Kasumi-1 (cell line): ENCODE measurements around the gene EIF3CL.
"Not testable (repeated sequence)": the region's sequence is repeated elsewhere in the genome, so short reads cannot be mapped to it uniquely, and the experiment has no call there.

Source experiments
- DNase-seq, 2 experiments: peaks; one replicate each; lab custom pipeline; 2025; lab: John Stamatoyannopoulos, UW

EIF3CL gene

DNA sequence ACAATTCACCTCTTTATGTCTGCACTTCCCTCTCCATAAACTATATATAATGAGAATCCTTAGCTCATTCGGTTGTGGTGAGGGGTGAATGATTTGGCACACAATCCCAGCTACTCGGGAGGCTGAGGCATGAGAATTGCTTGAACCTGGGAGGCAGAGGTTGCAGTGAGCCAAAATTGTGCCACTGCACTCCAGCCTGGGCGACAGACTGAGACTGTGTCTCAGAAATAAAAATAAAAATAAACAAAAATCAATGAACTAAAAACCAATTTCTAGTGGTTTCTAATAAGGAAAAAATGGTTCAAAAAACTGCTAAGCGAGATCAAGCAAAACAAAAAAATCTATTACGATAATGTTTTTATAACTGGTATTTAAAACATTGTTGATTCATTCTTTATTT lies 40.2 kb downstream of the EIF3CL start, which contains the start of gene NPIPB6:
NPIPB6 (minus strand) TSS at position 101 of the 400 bp plus-strand sequence. CDS start 686 bp downstream, outside the sequence.
- not testable (repeated sequence) for DNase-seq

DNA sequence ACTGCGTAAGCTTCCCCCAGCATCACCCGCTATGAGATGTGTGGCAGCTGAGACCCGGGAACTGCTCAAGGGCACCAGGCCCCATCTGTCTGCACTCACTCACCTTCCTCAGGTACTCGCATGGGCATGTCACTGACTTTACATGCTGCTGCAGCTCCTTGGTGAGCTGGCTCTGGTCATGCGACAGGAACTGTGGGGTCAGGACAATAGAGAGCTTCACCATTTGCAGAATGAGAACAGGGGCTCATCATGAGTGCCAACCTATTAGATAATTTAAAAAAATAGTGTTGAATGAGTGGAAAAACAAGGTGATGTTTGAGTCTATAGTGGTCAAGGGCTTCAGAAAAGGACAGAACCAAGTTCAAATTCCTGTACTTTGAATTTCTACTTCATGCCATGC lies 41.0 kb downstream of the EIF3CL start:
- DNase-seq, result not testable (repeated sequence)

DNA sequence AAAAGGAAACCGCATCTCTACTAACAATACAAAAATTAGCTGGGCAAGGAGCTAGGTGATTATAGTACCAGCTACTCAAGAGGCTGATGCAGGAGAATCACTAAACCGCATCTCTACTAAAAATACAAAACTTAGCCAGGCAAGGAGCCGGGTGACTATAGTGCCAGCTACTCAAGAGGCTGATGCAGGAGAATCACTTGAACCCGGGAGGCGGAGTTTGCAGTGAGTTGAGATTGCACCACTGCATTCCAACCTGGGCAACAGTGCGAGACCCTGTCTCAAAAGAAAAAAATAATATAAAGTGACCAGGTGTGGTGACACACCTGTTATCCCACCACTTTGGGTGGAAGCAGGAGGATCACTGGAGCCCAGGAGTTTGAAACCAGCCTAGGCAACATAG lies 65.4 kb downstream of the EIF3CL start:
- not testable (repeated sequence) for DNase-seq

DNA sequence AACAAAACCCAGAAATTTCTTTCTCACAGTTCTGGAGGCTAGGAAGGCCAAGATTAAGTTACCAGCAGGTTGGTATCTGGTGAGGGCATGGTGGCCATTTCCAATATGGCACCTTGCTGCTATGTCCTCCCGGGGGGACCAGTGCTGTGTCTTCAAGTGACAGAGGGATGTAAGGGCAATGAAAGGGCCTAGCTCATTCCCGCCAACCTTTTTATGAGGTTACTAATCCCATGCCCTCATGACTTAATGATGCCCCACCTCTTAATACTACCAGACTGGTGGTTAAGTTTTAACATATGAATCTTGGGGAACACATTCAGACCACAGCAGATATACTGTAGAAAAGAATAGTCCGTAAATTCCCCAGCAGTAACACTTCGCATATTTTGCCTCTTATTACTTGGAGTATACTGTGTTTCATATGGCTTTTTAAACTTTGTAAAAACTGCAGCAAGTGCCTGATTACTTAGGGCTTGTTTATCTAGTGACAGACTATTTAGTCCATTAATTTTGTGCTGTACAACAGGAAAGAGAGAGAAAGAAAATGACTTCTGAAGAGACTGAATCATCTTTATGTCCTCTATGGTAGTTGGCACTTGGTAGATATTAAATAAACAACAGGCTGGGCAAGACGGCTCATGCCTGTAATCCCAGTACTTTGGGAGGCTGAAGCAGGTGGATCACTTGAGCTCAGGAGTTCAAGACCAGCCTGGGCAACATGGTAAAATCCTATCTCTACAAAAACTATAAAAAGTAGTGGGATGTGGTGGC lies 66.5 kb downstream of the EIF3CL start:
- not testable (repeated sequence) for DNase-seq

DNA sequence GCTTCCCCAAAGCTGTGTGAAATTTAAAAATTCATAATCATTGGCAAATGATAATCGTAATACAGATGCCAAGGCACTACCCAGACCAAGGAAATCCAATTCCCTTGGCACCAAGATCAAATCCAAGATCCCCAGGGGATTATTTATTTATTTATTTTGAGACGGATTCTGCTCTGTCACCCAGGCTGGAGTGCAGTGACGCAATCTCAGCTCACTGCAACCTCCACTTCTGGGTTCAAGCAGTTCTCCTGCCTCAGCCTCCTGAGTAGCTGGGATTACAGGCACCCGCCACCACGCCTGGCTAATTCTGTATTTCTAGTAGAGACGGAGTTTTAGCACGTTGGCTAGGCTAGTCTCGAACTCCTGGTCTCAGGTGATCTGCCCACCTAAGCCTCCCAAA lies 68.0 kb downstream of the EIF3CL start:
- not testable (repeated sequence) for DNase-seq

DNA sequence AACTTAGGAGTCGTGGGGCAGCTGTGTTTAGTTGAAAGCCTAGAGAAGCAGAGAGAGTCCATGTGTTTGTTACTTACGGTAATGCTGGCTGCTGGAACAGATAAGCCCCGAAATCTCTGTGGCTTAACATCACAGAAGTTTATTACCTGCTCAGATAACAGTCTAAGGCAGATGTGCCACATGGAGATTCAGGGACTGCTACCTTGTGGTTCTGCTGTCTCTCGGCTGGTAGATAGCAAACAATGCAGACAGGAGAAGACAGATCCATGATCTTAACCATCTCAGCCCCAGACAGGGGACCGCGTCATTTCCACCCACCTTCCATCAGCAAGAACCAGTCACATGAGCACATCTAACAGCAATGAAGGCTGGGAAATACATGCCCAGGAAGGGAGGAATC lies 71.0 kb downstream of the EIF3CL start:
- not testable (repeated sequence) for DNase-seq

DNA sequence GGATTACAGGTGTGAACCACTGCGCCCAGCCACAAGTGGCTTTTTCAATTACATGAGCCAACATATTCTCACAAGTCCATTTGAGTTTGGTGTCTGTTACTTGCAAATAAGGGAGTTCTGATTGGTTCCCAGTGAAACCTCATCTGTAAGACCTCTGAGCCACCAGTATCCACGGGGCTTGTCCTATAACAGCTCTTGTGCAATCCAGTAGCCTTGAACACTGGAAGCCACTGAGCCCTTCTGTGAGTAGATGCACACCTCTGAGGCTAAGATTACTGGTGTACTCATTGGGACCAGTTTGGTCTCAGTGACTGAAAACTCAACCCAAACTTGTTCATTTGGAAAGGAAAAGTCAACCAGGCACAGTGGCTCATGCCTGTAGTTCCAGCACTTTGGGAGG lies 72.7 kb downstream of the EIF3CL start:
- DNase-seq, result not testable (repeated sequence)

DNA sequence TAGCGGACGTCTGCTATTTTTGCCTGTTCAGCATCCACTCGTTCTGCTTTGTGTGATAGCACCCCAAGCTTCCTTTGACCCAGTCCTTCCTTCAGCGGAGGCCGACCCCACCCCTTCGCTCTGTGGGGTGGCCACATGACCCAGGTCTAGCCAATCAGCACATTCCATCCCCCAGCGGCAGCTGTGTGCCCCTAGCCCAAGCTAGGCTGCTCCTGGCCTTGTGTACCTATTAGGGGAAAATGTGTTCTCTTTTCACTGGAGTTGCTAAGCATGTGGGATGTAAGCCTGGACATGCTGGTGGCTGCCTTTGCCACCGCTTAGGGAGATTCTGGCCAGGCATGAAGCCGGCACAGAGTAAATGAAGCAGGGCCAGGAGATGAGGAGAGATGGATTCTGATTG lies 73.4 kb downstream of the EIF3CL start:
- DNase-seq, result not testable (repeated sequence)
